EL (cell line): ENCODE measurements around the gene CCDC144A.
"Not testable (repeated sequence)": the region's sequence is repeated elsewhere in the genome, so short reads cannot be mapped to it uniquely, and the experiment has no call there.

ENCODE experiments used
- DNase-seq: peaks from one replicate; pipeline ENCODE4 v3.0.0-alpha.2; 2016

CCDC144A gene

GRCh38 chr17:16758177-16758576 lies 68.1 kb downstream of the CCDC144A start:
- DNase-seq: not testable (repeated sequence)

GRCh38 chr17:16768290-16769175 lies 78.5 kb downstream of the CCDC144A start:
- not testable (repeated sequence) for DNase-seq

GRCh38 chr17:16772394-16773145 lies 82.5 kb downstream of the CCDC144A start:
- not testable (repeated sequence) for DNase-seq

- DNase-seq: not testable (repeated sequence)
Measured at GRCh38 chr17:16773146-16773522, 83.1 kb downstream of the CCDC144A start.

- DNase-seq: not testable (repeated sequence)
Measured at GRCh38 chr17:16787851-16788250, 97.8 kb downstream of the CCDC144A start.

DNA sequence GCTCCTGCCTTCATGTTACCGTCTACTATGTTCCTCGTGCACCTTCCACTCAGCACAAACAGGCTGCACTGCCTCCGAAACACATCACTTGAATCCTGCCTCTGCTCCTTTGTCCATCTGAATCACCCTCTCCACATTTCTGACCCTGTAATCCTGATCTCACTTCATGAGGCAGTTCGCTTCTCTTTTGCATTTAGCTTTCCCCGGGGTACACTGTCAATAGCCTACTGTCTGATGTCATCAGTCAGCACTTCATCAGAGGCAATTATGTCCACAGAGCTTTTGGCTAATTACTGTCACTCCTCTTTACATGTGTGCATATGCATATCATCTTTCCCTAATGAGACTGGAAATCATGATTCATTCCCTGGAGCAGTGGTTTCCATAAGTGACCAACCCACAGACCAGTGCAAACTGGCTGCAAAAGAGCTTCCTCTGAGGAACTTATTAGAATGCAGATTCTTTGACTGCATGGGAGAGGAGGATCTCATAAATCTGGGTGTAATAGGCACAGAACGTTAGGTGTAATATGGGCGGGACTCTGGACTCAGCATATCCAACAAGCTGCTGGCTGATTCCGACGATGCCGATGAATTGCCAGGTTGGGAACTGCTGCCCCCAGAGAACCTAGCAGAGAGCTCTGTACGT lies 99.0 kb downstream of the CCDC144A start:
- DNase-seq: not testable (repeated sequence)

- not testable (repeated sequence) for DNase-seq
Measured at GRCh38 chr17:16789622-16790021, 99.6 kb downstream of the CCDC144A start.

GRCh38 chr17:16790313-16790871 lies 100.4 kb downstream of the CCDC144A start:
- not testable (repeated sequence) for DNase-seq

DNA sequence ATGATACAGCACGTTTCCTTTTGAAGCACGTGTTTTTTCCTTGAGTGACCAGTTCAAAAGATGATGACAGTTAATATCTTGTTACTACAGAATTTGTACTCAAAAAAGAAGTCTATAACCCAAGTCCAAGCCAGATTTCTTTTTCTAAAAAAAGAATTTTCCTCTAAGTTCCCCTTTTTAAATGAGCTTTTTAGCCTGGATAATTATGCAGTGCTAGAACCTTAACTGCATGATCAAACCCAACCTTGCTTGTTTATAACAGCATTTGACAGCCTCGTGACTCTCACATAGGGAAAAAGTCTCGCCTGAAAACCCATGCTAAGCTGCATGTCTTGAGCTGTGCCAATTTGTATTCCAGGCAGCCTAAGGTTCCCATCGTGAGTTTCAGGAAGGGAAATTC lies 104.2 kb downstream of the CCDC144A start:
- not testable (repeated sequence) for DNase-seq

DNA sequence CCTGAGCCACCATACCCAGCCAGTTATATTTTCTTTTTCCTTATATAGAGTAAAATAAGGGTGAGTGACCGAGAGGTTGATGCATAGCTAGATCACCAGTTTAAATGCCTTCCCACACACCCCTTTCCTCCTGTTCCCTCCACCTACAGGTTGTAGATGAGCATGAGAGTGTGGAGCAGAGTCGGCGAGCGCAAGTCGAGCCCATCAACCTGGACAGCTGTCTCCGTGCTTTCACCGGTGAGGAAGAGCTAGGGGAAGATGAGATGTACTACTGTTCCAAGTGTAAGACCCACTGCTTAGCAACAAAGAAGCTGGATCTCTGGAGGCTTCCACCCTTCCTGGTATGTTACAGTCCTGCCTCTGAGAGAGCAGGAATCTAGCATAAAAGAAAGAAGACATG lies 105.9 kb downstream of the CCDC144A start:
- not testable (repeated sequence) for DNase-seq

GRCh38 chr17:16804851-16805250 lies 114.8 kb downstream of the CCDC144A start:
- not testable (repeated sequence) for DNase-seq

GRCh38 chr17:16806599-16806998 lies 116.6 kb downstream of the CCDC144A start:
- DNase-seq: not testable (repeated sequence)

- DNase-seq: not testable (repeated sequence)
Measured at GRCh38 chr17:16807620-16808019, 117.6 kb downstream of the CCDC144A start.

- not testable (repeated sequence) for DNase-seq
Measured at GRCh38 chr17:16810236-16810635, 120.2 kb downstream of the CCDC144A start.

DNA sequence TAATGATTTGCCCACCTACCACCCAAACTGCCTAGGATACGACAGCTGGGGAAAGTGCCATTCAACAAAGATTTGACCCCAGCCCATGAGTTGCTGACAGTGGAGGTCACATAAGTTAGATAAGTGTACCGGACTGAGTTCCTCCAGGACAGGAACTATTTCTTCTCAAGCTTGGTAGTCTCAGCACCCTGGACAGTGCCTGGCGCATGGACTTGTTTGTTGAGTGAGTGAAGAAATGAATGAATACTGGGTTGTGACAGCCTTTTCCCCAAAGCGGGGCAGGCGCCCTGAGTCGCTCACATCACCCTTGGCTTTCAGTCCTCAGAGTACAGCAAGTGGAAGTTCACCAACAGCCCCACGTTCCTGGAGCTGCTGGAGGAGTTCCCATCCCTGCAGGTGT lies 122.1 kb downstream of the CCDC144A start:
- DNase-seq: peak; percentile 24

DNA sequence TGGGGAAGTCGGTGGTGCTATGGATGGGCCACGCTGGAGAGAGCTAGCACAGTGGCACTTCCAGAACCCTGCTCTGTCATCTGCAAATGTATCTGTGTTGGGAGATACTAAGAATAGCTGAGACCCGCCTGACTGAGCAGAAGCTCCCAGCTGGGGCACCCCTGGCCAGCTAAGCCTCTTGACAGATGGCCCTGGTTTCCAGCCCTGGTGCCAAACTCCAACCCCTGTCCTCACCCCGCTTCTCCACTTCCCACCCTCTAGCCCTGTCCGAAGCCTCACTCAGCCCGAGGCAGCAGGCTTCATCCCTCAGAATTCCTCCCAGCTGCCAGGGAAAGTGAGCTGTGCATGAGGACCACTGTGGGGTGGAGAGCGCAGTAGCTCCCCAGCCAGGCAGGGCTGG lies 124.4 kb downstream of the CCDC144A start:
- DNase-seq: no peak

- no peak for DNase-seq
Measured at GRCh38 chr17:16817201-16817600, 127.2 kb downstream of the CCDC144A start.

DNA sequence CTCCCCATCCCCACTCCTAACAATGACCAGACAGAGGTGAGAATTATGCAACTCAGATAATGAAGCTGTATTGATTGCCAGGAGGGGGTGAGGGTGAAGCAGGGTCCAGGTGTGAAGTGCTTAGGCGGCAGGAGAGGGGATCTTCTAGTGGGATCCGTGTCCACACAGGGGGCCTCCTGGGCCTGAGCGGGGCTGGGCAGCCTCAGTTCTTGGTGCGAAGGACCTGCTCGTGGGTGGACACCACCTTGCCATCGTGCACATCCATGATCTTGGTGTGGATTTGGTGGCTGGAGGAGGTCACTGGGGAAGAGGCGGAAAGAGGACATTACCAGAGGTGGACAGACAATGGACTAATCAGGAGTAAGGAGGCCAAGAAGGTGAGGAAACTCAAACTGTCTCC lies 127.9 kb downstream of the CCDC144A start:
- not testable (repeated sequence) for DNase-seq

DNA sequence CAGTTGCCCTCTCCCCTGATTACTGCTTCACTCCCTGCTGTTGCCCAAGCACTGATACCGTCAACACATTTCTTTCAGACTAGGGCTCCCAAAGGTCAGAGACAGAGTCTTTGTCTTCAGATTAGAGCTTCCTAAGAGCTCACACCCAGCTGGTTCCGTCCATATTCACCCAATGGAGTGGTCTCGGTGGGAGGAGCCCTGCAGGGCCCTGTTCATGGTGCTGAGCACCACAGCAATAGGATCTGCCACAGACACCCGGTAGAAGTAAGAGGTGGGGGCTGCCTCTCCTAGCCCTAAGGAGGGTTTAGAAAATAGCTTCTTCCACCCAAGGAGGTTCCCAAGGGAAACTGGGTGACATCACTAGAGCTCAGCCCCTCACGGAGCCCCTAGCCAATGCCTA lies 128.3 kb downstream of the CCDC144A start:
- no peak for DNase-seq

- no peak for DNase-seq
Measured at GRCh38 chr17:16818821-16819683, 129.0 kb downstream of the CCDC144A start.

- DNase-seq: no peak
Measured at GRCh38 chr17:16820161-16820877, 130.3 kb downstream of the CCDC144A start.
